Suprapubic skin (tissue), 4 donors: Measurements from ENCODE around the gene PSMD3. TPM values are rescaled to one million over a fixed set of nuclear protein-coding genes. Genes with fewer than 3 reads are reported as not detected.

Experiments used
- DNase-seq, 2 donors: peaks; one replicate each; pipeline ENCODE4 v3.0.0-alpha.2; 2019; ENCODE audit warnings: low spot score in 2 of 2
- H3K27ac ChIP-seq: fragments of 200-600 bp; sonication (generic); one replicate; pipeline ENCODE4 v1.5.1; 2019
- H3K27me3 ChIP-seq: fragments of 200-600 bp; sonication (generic); one replicate; pipeline ENCODE4 v1.5.1; 2019
- H3K36me3 ChIP-seq: fragments of 200-600 bp; sonication (generic); one replicate; pipeline ENCODE4 v1.5.1; 2019
- H3K4me1 ChIP-seq: fragments of 200-600 bp; sonication (generic); one replicate; pipeline ENCODE4 v1.5.1; 2019
- H3K4me3 ChIP-seq: fragments of 200-600 bp; sonication (generic); one replicate; pipeline ENCODE4 v1.5.1; 2019; ENCODE audit warnings: mild to moderate bottlenecking
- H3K9me3 ChIP-seq: fragments of 200-600 bp; sonication (generic); one replicate; pipeline ENCODE4 v1.5.1; 2019
- EP300 ChIP-seq: sonication (generic); formaldehyde crosslinking; IDR thresholded peaks from one replicate; pipeline ENCODE4 v1.6.1; 2017; ENCODE audit warnings: antibody characterized with exemption
- POLR2A ChIP-seq, 2 donors: fragments of 450-650 bp; IDR thresholded peaks; one replicate each; pipeline ENCODE4 v1.6.1; 2017; ENCODE audit warnings: antibody characterized with exemption in 2 of 2, mild to moderate bottlenecking in 2 of 2, moderate library complexity in 2 of 2
- POLR2AphosphoS5 ChIP-seq, 3 donors: sonication (generic); formaldehyde crosslinking; IDR thresholded peaks; one replicate each; pipeline ENCODE4 v1.6.1; 2017; ENCODE audit warnings: antibody characterized with exemption in 3 of 3
- WGBS: methylation state at CpG from one replicate; pipeline ENCODE4 v1.1.5; 2018; 5-methylcytosine and 5-hydroxymethylcytosine counted together
- total RNA-seq, 4 donors: library from RNA; depleted of rRNA; stranded (reverse); fragments of >200 nt; gene quantifications; one replicate each; pipeline ENCODE4 v1.1.0, GENCODE V29; 2016
- TF ChIP-seq, protein P1 (sequence below), 2 donors: fragments of 200-600 bp in 1 of 2; fragments of 450-650 bp in 1 of 2; sonication (generic) in 1 of 2; IDR thresholded peaks; one replicate each; pipeline ENCODE4 v1.5.1; 2016 to 2019; ENCODE audit warnings: antibody characterized with exemption in 2 of 2, mild to moderate bottlenecking in 1 of 2, moderate library complexity in 1 of 2

The PSMD3 gene
- total RNA-seq, 4 donors from 2014 or later, result 82.8 to 118 (median 104) TPM

DNA sequence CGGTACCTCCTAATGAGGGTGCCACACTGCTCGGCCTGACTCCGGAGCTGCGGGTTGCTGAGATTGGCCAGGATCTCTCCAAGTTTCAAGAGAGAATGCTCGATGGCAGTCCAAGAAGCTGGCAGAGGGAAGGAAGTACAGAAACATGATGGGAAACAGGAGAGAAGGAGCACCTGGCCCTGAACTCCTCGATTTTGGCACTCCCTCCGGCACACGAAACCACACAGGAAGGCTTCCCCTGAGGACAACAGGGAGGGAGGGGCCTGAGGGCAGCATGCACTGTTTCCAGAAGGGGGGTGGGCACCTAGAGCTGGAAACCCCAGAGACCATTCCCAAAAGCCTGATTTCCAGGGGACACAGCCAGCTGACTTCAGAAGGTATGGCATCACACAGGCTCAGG, 52.7 kb downstream of the PSMD3 start:
- Histone ChIP-seq H3K9me3 (no peaks in the 10 kb centered on the region), H3K4me1 (peaks cover 9% of the 10 kb centered on the region), H3K27ac (no peak overlapping the region), H3K4me3 (no peak overlapping the region), H3K36me3 (peaks cover 77% of the 10 kb centered on the region), H3K27me3 (no peaks in the 10 kb centered on the region)
- TF ChIP-seq EP300 (no peak), POLR2AphosphoS5 (IDR thresholded peaks at IDR 0.05) (no peak), POLR2A (IDR thresholded peaks at IDR 0.05) (no peak)
- TF ChIP-seq, protein P1, sequence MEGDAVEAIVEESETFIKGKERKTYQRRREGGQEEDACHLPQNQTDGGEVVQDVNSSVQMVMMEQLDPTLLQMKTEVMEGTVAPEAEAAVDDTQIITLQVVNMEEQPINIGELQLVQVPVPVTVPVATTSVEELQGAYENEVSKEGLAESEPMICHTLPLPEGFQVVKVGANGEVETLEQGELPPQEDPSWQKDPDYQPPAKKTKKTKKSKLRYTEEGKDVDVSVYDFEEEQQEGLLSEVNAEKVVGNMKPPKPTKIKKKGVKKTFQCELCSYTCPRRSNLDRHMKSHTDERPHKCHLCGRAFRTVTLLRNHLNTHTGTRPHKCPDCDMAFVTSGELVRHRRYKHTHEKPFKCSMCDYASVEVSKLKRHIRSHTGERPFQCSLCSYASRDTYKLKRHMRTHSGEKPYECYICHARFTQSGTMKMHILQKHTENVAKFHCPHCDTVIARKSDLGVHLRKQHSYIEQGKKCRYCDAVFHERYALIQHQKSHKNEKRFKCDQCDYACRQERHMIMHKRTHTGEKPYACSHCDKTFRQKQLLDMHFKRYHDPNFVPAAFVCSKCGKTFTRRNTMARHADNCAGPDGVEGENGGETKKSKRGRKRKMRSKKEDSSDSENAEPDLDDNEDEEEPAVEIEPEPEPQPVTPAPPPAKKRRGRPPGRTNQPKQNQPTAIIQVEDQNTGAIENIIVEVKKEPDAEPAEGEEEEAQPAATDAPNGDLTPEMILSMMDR (IDR thresholded peaks at IDR 0.05), result no peak
- 80% methylated on average over 8 of the region's 8 CpGs for WGBS
- no peak for DNase-seq

DNA sequence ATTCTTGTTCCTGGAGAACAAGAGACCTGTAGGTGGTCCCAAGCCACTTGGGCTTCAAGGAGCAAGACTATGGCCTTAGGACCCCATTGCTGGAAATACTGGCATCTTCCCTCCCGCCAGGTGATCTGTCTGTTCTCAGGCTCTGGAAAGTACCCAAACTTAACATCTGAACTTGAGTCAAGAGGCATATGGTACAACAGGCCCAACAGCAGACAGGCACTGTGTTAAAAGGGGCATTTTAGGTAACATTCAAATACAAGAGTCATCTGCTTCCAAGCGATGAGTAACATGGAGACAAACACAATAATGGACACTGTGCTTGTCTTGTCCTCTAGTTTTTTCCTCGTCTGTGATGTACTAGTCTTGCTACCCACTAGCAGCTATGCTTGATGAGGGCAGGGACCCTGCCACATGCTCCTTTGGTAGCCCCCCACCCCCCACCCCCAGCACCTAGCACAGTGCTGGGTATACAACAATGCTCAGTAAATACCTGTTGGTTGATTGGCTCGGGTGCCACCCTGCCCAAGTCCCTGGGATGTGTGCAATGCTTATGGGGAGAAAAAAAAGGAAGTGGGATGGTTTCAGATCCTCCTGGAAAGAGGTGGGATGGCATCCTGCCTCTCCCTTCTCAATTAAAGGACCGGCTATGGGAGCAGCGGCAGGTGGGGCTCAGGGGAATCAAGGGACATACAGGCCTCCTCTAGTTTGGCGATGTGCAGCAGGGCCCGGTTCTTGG, 54.0 kb downstream of the PSMD3 start:
- no peak overlapping the region for H3K4me3 ChIP-seq
- no peak for DNase-seq
- no peak overlapping the region for H3K27ac ChIP-seq
- WGBS, result 80% methylated on average over 8 of the region's 8 CpGs
- peaks cover 65% of the 10 kb centered on the region for H3K36me3 ChIP-seq
- no peaks in the 10 kb centered on the region for H3K9me3 ChIP-seq
- H3K4me1 ChIP-seq, result peaks cover 14% of the 10 kb centered on the region
- no peaks in the 10 kb centered on the region for H3K27me3 ChIP-seq
- TF ChIP-seq POLR2AphosphoS5 (IDR thresholded peaks at IDR 0.05), result no peak
- TF ChIP-seq, protein P1 (IDR thresholded peaks at IDR 0.05), result no peak
- TF ChIP-seq POLR2A (IDR thresholded peaks at IDR 0.05), result no peak
- no peak for TF ChIP-seq EP300

DNA sequence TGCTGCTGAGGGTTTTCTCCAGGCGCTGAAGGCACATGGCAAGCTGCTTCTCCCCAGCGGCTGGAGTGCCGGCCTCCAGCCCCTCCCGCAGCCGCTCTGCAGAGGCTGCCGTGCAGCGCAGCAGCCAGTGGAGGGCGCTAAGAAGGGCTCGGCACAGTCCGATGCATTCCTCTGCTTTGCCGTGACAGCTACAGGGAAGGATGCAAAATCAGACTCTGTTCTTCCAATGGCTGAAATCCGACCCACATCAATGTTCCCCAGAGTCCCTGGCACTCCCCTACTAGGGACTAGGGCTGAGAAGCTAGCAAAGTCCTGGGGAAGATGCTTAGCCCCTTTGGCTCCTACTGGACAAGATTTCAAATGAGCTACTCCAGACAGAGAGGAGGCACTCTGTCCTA, 54.6 kb downstream of the PSMD3 start:
- H3K9me3 ChIP-seq, result no peaks in the 10 kb centered on the region
- DNase-seq, result no peak
- H3K27ac ChIP-seq, result no peak overlapping the region
- no peak for TF ChIP-seq POLR2A (IDR thresholded peaks at IDR 0.05)
- TF ChIP-seq, protein P1 (IDR thresholded peaks at IDR 0.05), result peak in 1 of 2 donors; percentile 37
- TF ChIP-seq EP300, result no peak
- no peaks in the 10 kb centered on the region for H3K27me3 ChIP-seq
- no peak overlapping the region for H3K4me3 ChIP-seq
- 32% methylated on average over 4 of the region's 12 CpGs for WGBS
- peaks cover 59% of the 10 kb centered on the region for H3K36me3 ChIP-seq
- peaks cover 14% of the 10 kb centered on the region for H3K4me1 ChIP-seq

DNA sequence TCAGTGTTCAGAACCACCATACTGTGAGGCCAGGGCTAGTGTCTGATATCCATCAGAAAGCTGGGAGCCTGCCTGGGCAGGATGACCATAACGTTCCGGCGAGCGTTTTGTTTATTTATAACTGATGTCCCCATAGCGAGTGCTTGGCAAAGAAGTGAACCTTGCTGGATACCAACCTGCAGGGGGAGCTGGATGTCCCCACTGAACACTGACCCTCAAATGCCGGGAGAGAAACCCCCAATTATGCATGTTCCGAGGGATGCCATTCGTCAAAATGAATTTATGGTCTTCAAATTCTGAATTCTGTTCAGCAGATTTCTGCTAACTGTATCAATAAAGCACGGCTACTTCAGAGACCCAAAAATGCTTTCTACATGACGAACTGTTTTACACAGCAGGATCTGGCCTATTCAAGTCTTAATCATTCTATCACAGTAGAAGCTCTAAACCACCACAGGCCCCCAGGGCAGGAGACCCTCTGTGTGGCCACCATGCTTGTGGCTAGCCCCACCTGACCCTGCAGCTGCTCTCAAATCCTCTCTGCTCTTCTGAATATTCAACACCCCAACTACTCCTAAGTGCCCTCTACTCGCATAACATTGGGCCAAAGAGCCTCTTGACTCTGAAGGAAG, 58.4 kb downstream of the PSMD3 start:
- WGBS, result 33% methylated on average over 11 of the region's 11 CpGs
- peak in 2 of 3 donors; percentile 8 to 18 for TF ChIP-seq POLR2AphosphoS5 (IDR thresholded peaks at IDR 0.05)
- TF ChIP-seq POLR2A (IDR thresholded peaks at IDR 0.05), result no peak
- TF ChIP-seq, protein P1 (IDR thresholded peaks at IDR 0.05), result peak; percentile 50 to 51
- peak; percentile 89 to 90 for DNase-seq
- Histone ChIP-seq H3K4me3 (no peak overlapping the region), H3K4me1 (peaks cover 5% of the 10 kb centered on the region), H3K36me3 (peaks cover 33% of the 10 kb centered on the region), H3K9me3 (no peaks in the 10 kb centered on the region), H3K27me3 (no peaks in the 10 kb centered on the region), H3K27ac (peak overlapping the region; percentile 53)

DNA sequence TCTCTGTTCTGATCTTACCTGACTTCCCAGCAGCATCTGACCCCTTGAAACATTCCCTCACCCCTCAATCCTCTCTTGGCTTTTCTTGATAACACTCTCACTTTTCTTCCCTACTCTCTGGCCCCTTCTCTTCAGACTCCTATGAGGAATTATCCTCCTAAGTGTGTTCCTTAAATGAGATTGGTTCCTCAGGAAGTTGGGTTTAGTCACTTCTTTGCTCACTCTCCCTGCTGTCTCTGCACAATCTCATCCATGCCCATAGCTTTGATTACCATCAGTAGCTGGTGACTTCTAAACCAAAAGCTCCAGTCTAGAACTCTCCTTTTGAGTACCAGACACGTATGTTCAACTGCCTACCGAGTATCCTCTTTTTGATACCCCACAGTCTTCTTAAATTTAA, 60.6 kb downstream of the PSMD3 start:
- Histone ChIP-seq H3K9me3 (no peaks in the 10 kb centered on the region), H3K36me3 (peaks cover 31% of the 10 kb centered on the region), H3K27ac (no peak overlapping the region), H3K27me3 (no peaks in the 10 kb centered on the region), H3K4me3 (no peak overlapping the region), H3K4me1 (peaks cover 5% of the 10 kb centered on the region)
- no peak for DNase-seq
- 90% methylated on average over 2 of the region's 2 CpGs for WGBS
- TF ChIP-seq EP300, result no peak
- TF ChIP-seq POLR2AphosphoS5 (IDR thresholded peaks at IDR 0.05), result no peak
- TF ChIP-seq POLR2A (IDR thresholded peaks at IDR 0.05), result no peak
- TF ChIP-seq, protein P1 (IDR thresholded peaks at IDR 0.05), result no peak
